Activated CD8-positive, alpha-beta memory T cell treated with anti-CD3 and anti-CD28 coated beads, Interleukin-2, amount 50 U/mL, for 4 hours (primary cell): ENCODE results near the gene GAPDHS.
A peak's percentile ranks its signal among the peaks of the same experiment; 100 is the strongest.

Source experiments
- DNase-seq: peaks from one replicate; pipeline ENCODE4 v3.0.0-alpha.2; 2020

Gene GAPDHS

DNA sequence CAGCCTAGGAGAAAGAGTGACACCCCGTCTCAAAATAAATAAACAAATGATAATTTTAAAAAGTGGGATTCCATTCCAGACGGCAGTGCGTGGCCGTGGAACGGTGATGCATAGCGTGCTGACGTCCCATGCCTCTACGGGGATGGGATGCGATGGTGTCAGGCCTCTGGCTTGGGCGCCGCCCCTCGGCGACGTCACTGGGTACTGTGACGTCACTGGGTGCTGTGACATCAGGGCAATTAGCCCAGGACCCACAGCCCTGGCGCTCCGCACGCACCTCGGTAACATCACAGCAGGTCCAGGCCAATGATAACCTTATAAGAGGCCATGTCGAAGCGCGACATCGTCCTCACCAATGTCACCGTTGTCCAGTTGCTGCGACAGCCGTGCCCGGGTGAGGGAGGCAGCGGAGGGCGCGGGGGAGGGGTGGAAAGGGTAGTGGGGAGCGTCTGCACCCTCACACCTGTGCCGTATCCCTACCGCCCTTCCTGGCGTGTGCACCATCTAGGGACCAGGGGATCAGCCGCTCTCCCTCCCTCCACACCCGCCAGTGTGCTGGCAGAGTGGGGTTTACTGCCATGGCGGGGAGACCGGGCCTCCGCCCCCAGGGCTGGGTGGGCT, at the start of gene GAPDHS:
GAPDHS (plus strand) TSS at position 256 of the 621 bp plus-strand sequence; CDS start at position 328, 72 bp downstream.
- no peak for DNase-seq

GRCh38 chr19:35484252-35485036, 48.8 kb upstream of the GAPDHS start:
- no peak for DNase-seq

DNA sequence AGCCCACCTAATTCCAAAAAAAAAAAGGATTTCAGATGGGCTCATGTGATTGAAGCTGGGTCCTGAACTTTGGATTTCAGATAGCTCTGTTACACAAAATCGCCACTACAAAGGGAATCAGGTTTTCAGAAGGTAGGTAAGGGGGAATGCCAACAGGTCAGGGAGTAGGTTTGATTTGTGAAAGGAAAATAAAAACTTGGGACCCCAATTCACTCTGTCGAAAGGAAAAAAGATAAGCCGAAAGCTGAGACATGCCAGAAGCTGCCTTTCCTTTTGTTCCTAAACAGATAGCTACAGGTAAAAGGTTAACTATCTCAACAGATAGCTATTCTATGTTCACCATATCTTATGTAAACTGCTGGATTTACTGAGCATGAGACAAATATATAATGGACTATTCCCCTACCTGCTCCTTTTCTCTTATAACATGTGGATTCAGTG, 47.0 kb upstream of the GAPDHS start:
- DNase-seq: no peak

DNA sequence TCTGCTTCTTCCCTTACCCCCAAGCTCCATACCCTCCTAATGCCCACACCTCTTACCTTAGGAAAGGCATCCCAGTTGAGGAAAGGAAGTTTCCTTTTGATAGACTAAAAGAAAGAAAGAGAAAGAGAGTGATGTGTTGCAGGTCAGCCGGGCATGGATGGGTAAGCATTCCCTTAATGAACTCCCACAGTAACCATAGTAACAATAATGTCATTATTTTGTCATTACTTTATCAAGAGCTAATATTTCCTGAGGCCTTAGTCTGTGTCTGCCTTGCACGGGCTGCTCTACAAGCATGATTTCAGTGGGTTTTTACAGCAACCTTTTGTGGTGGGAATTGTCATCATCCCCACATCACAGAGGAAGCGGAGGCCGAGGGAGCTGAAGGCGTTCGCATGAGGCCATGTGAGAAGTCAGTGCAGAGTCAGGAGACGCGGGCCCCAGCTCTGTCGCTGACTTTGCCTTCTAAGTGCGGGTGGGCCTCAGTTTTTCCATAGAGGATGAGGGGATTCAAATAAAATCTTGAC, 45.5 kb upstream of the GAPDHS start:
- DNase-seq: no peak

GRCh38 chr19:35488677-35489076, 44.6 kb upstream of the GAPDHS start:
- DNase-seq: no peak

GRCh38 chr19:35490364-35490763, 42.9 kb upstream of the GAPDHS start, which contains the start of gene KRTDAP:
KRTDAP (minus strand) TSS chr19:35490464; CDS start chr19:35490442, 22 bp downstream.
- no peak for DNase-seq

GRCh38 chr19:35491836-35492360, 41.4 kb upstream of the GAPDHS start:
- no peak for DNase-seq

DNA sequence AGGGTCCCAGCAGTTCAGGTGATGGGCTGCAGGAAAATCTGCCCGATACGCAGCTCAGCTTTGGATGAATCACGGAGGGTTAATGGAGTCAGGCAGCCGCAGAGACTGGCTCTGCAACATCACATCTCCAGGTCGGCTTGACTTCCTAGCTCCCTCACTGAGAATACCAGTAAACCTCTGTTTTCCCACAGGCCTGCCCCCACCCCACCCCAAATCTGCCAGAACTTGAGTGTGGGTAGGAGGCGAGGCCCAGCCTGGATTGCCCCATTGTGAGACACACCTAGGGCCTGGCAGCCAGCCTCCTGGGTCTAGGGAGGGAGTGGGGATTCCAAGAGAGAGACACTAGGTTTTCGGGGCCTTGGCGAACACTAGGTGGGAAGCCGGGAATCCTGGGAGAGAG, 39.3 kb upstream of the GAPDHS start:
- no peak for DNase-seq

DNA sequence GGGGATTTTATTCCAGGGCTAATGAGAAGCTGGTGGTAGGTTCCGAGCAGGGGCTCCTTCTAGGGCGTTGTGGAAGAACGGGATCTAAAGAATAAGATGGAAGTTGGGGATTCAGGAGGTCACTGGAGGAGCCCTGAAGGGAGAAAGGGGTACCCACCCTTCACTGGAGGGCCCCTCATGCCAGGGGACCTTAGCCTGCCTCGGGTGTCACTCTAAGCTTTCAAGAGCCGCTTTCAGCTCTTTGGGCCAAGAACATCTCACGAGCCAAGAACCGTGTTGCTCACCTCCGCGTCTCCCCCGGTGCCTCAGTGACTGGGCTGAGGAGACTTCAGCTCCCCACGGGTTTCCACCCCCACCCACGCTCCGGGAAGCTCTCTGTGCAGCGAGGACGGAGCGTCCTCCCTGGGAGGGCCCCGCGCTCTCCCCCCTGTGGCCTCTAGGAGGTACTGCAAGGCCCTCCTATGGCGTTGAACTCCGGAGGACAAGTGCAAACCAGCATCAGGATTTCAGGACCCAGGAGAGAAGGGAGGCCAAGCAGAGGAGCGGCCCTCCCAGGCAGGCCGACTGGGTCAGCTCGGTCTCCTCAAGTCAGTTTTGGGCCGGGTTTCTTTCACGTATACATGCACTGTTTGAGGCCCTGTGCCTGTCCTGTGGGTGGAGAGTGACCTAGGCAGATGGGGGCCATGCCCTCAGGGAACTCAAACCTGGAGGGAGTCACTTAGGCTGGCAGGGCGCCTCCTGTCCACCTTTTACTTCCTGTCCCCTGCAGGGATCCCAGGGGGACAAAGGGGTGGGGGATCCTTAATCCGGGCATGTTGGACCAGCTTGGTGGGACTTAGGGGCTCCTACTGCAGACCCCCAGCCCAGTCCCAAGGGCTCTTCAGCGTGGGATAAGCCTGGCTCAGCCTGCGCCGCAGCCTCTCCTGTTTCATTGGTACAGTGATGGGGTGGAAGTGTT, 37.9 kb upstream of the GAPDHS start:
- DNase-seq: peak; percentile 84

GRCh38 chr19:35497406-35497805, 35.9 kb upstream of the GAPDHS start:
- no peak for DNase-seq

DNA sequence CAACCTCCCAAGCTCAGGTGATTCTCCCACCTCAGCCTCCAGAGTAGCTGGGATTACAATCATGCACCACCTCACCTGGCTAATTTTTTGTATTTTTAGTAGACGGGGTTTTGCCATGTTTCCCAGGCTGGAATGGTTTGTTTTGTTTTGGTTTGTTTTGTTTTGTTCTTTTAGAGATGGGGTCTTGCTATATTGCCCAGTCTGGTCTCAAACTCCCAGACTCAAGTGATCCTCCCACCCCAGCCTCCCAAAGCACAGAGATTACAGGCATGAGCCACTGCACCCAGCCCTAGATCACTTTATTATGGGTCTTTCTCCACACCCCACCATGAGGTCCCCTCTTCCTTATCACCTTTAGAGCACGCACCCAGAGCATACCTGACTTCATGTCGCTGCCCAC, 35.0 kb upstream of the GAPDHS start:
- no peak for DNase-seq

GRCh38 chr19:35498984-35499527, 34.2 kb upstream of the GAPDHS start:
- DNase-seq: no peak

DNA sequence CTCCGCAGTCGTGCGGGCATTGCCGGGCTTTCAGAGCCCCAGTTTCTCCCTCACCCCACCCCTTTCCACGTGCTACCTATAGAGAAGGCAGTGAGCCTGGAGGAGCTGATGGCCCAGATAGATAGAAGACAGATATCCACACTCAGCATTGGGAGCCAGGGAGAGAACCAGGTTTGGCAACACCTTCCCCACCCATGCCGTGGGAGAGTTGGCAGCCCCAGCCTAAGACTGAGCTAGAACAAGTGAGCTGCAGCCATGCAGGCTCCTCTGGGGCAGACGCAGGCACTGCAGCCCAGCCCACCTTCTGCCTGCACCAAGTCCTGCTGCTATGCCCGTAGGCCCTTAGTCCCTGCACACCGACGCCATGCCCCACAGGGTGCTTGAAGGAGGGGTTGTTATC, 32.6 kb upstream of the GAPDHS start:
- DNase-seq: no peak

- DNase-seq: no peak
Measured at GRCh38 chr19:35501684-35502083, 31.6 kb upstream of the GAPDHS start.

DNA sequence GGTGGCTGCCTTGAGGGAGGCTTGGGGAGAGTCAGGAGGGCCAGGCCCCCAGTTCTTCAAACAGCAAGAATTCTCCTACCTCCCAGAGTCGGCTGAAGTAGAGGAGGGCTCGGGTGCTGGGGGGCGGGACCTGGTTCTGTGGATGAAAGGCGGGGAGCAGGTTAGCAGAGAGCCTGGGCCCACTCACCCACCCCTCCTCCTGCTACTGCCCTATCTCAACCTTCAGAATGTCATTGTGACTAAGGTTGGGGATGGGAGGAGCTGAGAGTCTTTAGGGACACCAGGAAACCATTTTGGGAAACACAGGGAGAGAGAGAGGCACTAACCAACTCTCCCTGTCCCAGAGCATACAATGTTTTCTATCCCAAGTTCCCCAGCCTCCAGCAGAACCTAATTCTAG, 30.5 kb upstream of the GAPDHS start:
- DNase-seq: no peak

GRCh38 chr19:35506011-35506410, 27.2 kb upstream of the GAPDHS start:
- no peak for DNase-seq

GRCh38 chr19:35507561-35507960, 25.7 kb upstream of the GAPDHS start:
- DNase-seq: no peak

DNA sequence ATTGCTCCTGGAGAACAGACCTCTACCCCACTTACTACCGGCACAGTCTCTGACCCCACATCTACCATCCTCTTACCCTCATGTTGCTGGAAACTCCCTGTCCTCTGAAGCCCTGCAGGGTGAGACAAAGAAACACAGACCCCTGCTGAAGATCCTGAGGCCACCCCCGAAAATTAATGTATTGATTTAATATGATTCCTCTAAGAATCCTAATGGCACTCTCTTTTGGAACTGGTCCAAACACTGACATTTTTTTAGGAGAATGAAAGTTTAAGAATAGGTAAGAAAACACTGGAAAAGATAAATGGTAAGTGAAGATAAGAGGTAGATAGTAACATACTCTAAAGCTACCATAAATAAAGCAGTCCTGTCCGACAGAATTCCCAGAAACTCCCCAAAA, 25.1 kb upstream of the GAPDHS start:
- no peak for DNase-seq

GRCh38 chr19:35509018-35509652, 24.1 kb upstream of the GAPDHS start:
- peak; percentile 29 for DNase-seq

DNA sequence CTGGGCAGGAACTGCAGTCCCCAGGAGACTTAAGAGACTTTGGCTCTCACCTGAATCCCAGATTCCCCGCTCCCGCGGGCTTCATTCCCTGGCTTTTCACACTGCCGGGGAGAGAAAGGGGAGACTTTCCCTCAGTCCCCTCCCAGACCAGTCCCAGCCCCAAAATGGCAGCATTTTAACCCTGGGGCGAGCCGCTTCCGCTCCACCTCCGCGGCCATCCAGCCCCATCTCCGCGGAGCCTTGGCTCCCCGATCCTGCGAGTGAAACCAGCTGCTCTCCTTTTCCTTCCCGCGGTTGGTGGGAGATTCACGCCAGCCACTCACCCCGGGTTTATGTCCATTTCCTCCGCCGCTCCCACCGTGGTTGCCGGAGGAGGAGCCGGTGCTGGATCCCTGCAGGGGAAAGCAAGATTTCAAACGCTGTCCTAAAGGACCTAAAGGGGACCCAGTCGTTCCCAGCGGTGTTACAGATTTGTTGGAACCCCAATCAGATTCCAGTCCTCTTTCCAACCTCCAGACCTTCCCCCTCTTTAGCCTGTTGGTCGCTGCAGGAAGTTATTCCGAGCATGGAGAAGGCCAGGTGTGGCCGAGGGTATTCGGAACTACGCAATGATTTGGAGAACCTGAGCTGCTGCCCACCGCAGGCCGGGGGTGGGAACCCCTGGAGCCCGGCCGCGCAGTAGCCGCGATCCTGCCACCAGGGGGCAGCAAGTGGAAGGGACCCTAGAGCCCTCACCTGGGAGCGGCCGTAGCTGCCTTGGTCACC, 23.2 kb upstream of the GAPDHS start:
- peak; percentile 81 for DNase-seq

DNA sequence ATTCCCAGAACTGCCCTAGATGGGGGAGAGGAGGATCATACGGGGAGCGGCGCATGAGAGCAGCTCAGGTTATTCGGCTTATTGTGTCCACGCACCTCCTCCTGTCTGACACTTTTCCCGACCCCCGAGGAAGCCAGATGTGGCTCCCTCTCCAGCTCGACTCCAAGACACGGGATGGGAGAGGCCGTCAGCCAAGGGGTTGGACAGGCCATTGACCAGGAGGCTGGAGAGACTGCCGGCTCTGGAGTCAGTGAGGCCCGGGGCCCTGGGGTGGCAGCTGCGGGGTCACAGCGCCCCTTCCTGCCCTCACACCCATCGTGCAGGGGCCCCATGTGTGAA, 22.7 kb upstream of the GAPDHS start:
- DNase-seq: no peak
